Measurements from ENCODE around the gene OR5K1.

DNA sequence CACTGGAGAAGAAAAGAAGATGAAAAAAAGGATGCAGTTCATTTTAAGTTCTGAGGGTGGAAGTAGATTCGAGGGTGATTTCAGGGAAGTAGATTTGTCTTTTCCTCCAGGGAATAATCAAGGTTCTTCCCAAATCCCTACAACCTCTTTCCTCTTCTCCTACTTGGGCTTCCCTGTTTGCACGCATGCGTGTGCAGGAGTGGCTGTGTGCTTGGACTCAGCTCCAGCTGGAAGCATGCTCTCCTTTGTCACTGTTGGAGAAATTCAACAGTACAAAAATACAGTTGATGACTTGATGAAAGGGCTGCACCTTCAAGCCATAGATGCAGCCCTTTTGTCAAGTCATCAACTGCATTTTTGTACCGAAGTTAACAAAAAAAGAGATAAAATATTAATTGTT lies 38.3 kb downstream of the OR5K1 start:
- TF ChIP-seq, protein P1, sequence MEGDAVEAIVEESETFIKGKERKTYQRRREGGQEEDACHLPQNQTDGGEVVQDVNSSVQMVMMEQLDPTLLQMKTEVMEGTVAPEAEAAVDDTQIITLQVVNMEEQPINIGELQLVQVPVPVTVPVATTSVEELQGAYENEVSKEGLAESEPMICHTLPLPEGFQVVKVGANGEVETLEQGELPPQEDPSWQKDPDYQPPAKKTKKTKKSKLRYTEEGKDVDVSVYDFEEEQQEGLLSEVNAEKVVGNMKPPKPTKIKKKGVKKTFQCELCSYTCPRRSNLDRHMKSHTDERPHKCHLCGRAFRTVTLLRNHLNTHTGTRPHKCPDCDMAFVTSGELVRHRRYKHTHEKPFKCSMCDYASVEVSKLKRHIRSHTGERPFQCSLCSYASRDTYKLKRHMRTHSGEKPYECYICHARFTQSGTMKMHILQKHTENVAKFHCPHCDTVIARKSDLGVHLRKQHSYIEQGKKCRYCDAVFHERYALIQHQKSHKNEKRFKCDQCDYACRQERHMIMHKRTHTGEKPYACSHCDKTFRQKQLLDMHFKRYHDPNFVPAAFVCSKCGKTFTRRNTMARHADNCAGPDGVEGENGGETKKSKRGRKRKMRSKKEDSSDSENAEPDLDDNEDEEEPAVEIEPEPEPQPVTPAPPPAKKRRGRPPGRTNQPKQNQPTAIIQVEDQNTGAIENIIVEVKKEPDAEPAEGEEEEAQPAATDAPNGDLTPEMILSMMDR (conservative IDR thresholded peaks at IDR 0.05; ENCODE audit: low read depth, low read length): no peak
- TF ChIP-seq EZH2 (IDR thresholded peaks at IDR 0.05; ENCODE audit: borderline replicate concordance, low read depth, low read length, poor library complexity, severe bottlenecking): no peak

Data from A673 (cell line).